Lung (tissue), 12 donors: Measurements from ENCODE around the gene SOX13. TPM values are rescaled to one million over a fixed set of nuclear protein-coding genes. Genes with fewer than 3 reads are reported as not detected.

Experiments used
- ATAC-seq: fragments of 200-7000 bp; cut with Tn5 transposase; one replicate; pipeline ENCODE4 v1.9.1; 2020; ENCODE audit warnings: moderate number of reproducible peaks; ENCODE audit not compliant: insufficient read depth, low FRiP score
- DNase-seq, 3 donors: peaks; one replicate each; pipeline ENCODE4 v3.0.0-alpha.2; 2013 to 2017
- H3K27ac ChIP-seq, 2 donors: one replicate each; pipeline ENCODE4 v1.5.1; 2013; ENCODE audit warnings: mild to moderate bottlenecking in 2 of 2, moderate library complexity in 2 of 2, control low read depth in 1 of 2, inconsistent platforms in 1 of 2, low read depth in 1 of 2, low read length in 1 of 2
- H3K27me3 ChIP-seq, 3 donors: one replicate each; pipeline ENCODE4 v1.5.1; 2013; ENCODE audit warnings: low read length in 2 of 3; ENCODE audit not compliant: control insufficient read depth in 3 of 3, insufficient read depth in 3 of 3
- H3K36me3 ChIP-seq, 4 donors: one replicate each; pipeline ENCODE4 v1.5.1; 2013; ENCODE audit warnings: low read length in 4 of 4, mild to moderate bottlenecking in 1 of 4, moderate library complexity in 1 of 4; ENCODE audit not compliant: control insufficient read depth in 4 of 4, insufficient read depth in 4 of 4
- H3K4me1 ChIP-seq, 5 donors: one replicate each; pipeline ENCODE4 v1.5.1; 2013; ENCODE audit warnings: low read length in 5 of 5, mild to moderate bottlenecking in 2 of 5, moderate library complexity in 1 of 5; ENCODE audit not compliant: control insufficient read depth in 5 of 5, insufficient read depth in 5 of 5
- H3K4me3 ChIP-seq: one replicate; pipeline ENCODE4 v1.5.1; 2013; ENCODE audit warnings: mild to moderate bottlenecking, control low read depth, moderate library complexity
- H3K9ac ChIP-seq, 2 donors: one replicate each; pipeline ENCODE4 v1.5.1; 2013; ENCODE audit warnings: low read length in 2 of 2, control low read depth in 1 of 2; ENCODE audit not compliant: insufficient read depth in 1 of 2
- H3K9me3 ChIP-seq, 4 donors: one replicate each; pipeline ENCODE4 v1.5.1; 2013; ENCODE audit warnings: low read length in 3 of 4, mild to moderate bottlenecking in 1 of 4, moderate library complexity in 1 of 4; ENCODE audit not compliant: control insufficient read depth in 4 of 4, insufficient read depth in 3 of 4
- CTCF ChIP-seq: IDR thresholded peaks from 2 replicates; pipeline ENCODE4 v1.5.1; 2012; ENCODE audit warnings: mild to moderate bottlenecking; ENCODE audit errors: control extremely low read depth, extremely low read depth
- WGBS, 2 donors: extraction: QIAGEN DNeasy Blood & Tissue Kit; methylation state at CpG; one replicate each; pipeline ENCODE4 v1.1.7; 2013; 5-methylcytosine and 5-hydroxymethylcytosine counted together
- polyA plus RNA-seq, 2 donors: library from polyadenylated mRNA; stranded (reverse); fragments of 200-250 nt; gene quantifications; one replicate each; pipeline ENCODE4 v1.2.1, GENCODE V29; 2013
- total RNA-seq, 2 donors: library from RNA; depleted of rRNA in 1 of 2; stranded (reverse); fragments of >200 nt in 1 of 2; gene quantifications; one replicate each; pipeline ENCODE4 v1.2.1, GENCODE V29; 2014 to 2021
- donor health status: control.
- donor health status: control.
- donor health status: Bipolar disorder and iron deficiency.
- donor health status: healthy.
- donor health status: DM: yes; HTN: yes; CAD: no.

The SOX13 gene
- total and polyA plus RNA-seq, 4 donors, result 14.7 to 52.6 (median 30.3) TPM

DNA sequence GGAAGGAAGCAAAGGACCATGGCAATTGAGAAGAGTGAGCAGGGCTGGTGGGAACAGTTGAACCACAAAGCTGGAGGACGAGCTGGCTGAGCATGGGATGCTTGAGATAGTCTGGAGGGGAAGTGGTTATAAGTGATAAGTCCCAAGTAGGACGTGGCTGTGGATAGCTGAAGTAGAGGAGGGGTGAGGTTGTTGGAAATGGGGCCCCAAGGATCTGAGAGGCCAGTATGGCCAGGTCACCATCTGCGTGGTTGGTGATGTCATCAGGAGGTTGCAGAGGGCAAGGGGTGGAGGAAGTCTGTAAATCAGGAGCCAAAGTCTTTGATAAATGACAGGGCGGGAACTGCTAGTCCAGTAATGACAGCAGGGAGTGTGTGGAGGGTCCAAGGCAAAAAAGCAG lies 104.2 kb downstream of the SOX13 start:
- no peak overlapping the region for H3K9ac ChIP-seq
- 29 to 35% methylated on average over 4 of the region's 4 CpGs for WGBS, 2 donors
- TF ChIP-seq CTCF, result no peak
- H3K4me1 ChIP-seq, result no peaks in the 10 kb centered on the region
- H3K36me3 ChIP-seq, result no peaks in the 10 kb centered on the region
- peaks cover 0 to 2% (median 0%) of the 10 kb centered on the region in 4 donors for H3K9me3 ChIP-seq
- DNase-seq, result no peak
- ATAC-seq, result no peak
- H3K27me3 ChIP-seq, result peaks cover 0 to 9% (median 2%) of the 10 kb centered on the region in 3 donors
- no peak overlapping the region for H3K4me3 ChIP-seq
- H3K27ac ChIP-seq, result no peak overlapping the region

Other genes with a start within 250 kb of the SOX13 start
- 10 to 100 TPM; 43.4 to 71.7 TPM for gene SNRPE, start 211.5 kb upstream of the SOX13 start, total RNA-seq
- gene SNRPE, start 211.5 kb upstream of the SOX13 start, polyA plus RNA-seq, result 100 to 1,000 TPM in 1 of 2 donors, 10 to 100 TPM in 1; 98.2 to 109 TPM
- 1 to 10 TPM; 5.0 to 5.8 TPM for gene ETNK2, start 78.9 kb downstream of the SOX13 start, total RNA-seq
- gene ETNK2, start 78.9 kb downstream of the SOX13 start, polyA plus RNA-seq, result 1 to 10 TPM; 2.2 to 2.8 TPM
- under 1 TPM; 0.23 to 0.28 TPM for gene REN, start 93.2 kb downstream of the SOX13 start, total RNA-seq
- under 1 TPM; 0.31 to 0.75 TPM for gene REN, start 93.2 kb downstream of the SOX13 start, polyA plus RNA-seq
- gene KISS1, start 123.4 kb downstream of the SOX13 start, total RNA-seq, result not detected
- gene KISS1, start 123.4 kb downstream of the SOX13 start, polyA plus RNA-seq, result 1 to 10 TPM in 1 of 2 donors, under 1 TPM in 1; 0.25 to 3.4 TPM
- 1 to 10 TPM; 4.1 to 8.5 TPM for gene GOLT1A, start 140.9 kb downstream of the SOX13 start, total RNA-seq
- 10 to 100 TPM in 1 of 2 donors, 1 to 10 TPM in 1; 7.0 to 23.8 TPM for gene GOLT1A, start 140.9 kb downstream of the SOX13 start, polyA plus RNA-seq